ENCODE data around the gene URB1.
"Not testable (repeated sequence)": the region's sequence is repeated elsewhere in the genome, so short reads cannot be mapped to it uniquely, and the experiment has no call there.

Gene URB1

GRCh38 chr21:32278518-32279376, 114.1 kb downstream of the URB1 start, which contains the start of gene MIS18A:
MIS18A (minus strand) TSS chr21:32279049; CDS start chr21:32279014, 35 bp downstream.
- ChIA-PET POLR2A (interaction anchor here (0.5 to 0.6 kb wide), 2 partner anchors 33 to 1154 kb away, joined by 3 to 4 read pairs; no protein-coding TSS in a partner anchor), CTCF (no interaction called here)
- WGBS (ENCODE audit: insufficient coverage), result under 1% methylated on average over 38 of the region's 69 CpGs
- Histone ChIP-seq H3K4me1 (ENCODE audit: control extremely low read depth in 1 of 4, control insufficient read depth in 4 of 4, insufficient read depth in 4 of 4, low read length in 3 of 4) (peaks cover 3 to 25% (median 18%) of the 10 kb centered on the region in 4 experiments), H3K27me3 (replicated peaks in 2 of 5; ENCODE audit: control insufficient read depth in 4 of 5, insufficient read depth in 5 of 5, low read length in 4 of 5) (no peaks in the 10 kb centered on the region), H3K9me3 (ENCODE audit: control extremely low read depth in 1 of 5, control insufficient read depth in 4 of 5, insufficient read depth in 2 of 5, low read depth in 1 of 5, low read length in 4 of 5) (no peaks in the 10 kb centered on the region), H3K4me3 (ENCODE audit: control insufficient read depth in 1 of 7, extremely low read depth in 1 of 7, insufficient read depth in 4 of 7, low read depth in 2 of 7, low read length in 6 of 7) (peak within 1 kb of the TSS; percentile 83 to 96 (median 92)), H3K27ac (ENCODE audit: insufficient read depth in 1 of 2, low read depth in 1 of 2, low read length in 2 of 2, poor library complexity in 1 of 2, severe bottlenecking in 2 of 2) (peak within 1 kb of the TSS; percentile 29 to 83), H3K36me3 (ENCODE audit: control insufficient read depth in 4 of 4, insufficient read depth in 4 of 4, low read length in 3 of 4) (peaks cover 2 to 11% (median 5%) of the 10 kb centered on the region in 4 experiments)
- peak; percentile 92 to 95 (median 94) for DNase-seq

GRCh38 chr21:32278103-32278502, 114.7 kb downstream of the URB1 start:
- peak overlapping the region; percentile 83 to 96 (median 92) for H3K4me3 ChIP-seq (ENCODE audit: control insufficient read depth in 1 of 7, extremely low read depth in 1 of 7, insufficient read depth in 4 of 7, low read depth in 2 of 7, low read length in 6 of 7)
- ChIA-PET POLR2A (interaction anchor here (0.5 kb wide), 1 partner anchor 34 kb away, joined by 3 read pairs; no protein-coding TSS in a partner anchor), CTCF (no interaction called here)

GRCh38 chr21:32276671-32277070, 116.1 kb downstream of the URB1 start:
- no peak for DNase-seq
- WGBS (ENCODE audit: insufficient coverage), result no CpG with 5 or more reads among the region's 4 CpGs
- Histone ChIP-seq H3K9me3 (ENCODE audit: control extremely low read depth in 1 of 5, control insufficient read depth in 4 of 5, insufficient read depth in 2 of 5, low read depth in 1 of 5, low read length in 4 of 5) (no peaks in the 10 kb centered on the region), H3K36me3 (ENCODE audit: control insufficient read depth in 4 of 4, insufficient read depth in 4 of 4, low read length in 3 of 4) (peaks cover 4 to 22% (median 14%) of the 10 kb centered on the region in 4 experiments), H3K27me3 (replicated peaks in 2 of 5; ENCODE audit: control insufficient read depth in 4 of 5, insufficient read depth in 5 of 5, low read length in 4 of 5) (no peaks in the 10 kb centered on the region), H3K4me1 (ENCODE audit: control extremely low read depth in 1 of 4, control insufficient read depth in 4 of 4, insufficient read depth in 4 of 4, low read length in 3 of 4) (peaks cover 3 to 25% (median 18%) of the 10 kb centered on the region in 4 experiments), H3K27ac (ENCODE audit: insufficient read depth in 1 of 2, low read depth in 1 of 2, low read length in 2 of 2, poor library complexity in 1 of 2, severe bottlenecking in 2 of 2) (no peak overlapping the region), H3K4me3 (ENCODE audit: control insufficient read depth in 1 of 7, extremely low read depth in 1 of 7, insufficient read depth in 4 of 7, low read depth in 2 of 7, low read length in 6 of 7) (no peak overlapping the region)
- POLR2A ChIA-PET, result no interaction called here
- CTCF ChIA-PET, result interaction anchor here (2.1 kb wide), 1 partner anchor 14 kb away, joined by 5 read pairs; no protein-coding TSS in a partner anchor

More at GRCh38 chr21:32278103-32278502, 114.7 kb downstream of the URB1 start:
- DNase-seq, result peak; percentile 10 to 39 (median 33)
- Histone ChIP-seq H3K9me3 (ENCODE audit: control extremely low read depth in 1 of 5, control insufficient read depth in 4 of 5, insufficient read depth in 2 of 5, low read depth in 1 of 5, low read length in 4 of 5) (no peaks in the 10 kb centered on the region), H3K4me1 (ENCODE audit: control extremely low read depth in 1 of 4, control insufficient read depth in 4 of 4, insufficient read depth in 4 of 4, low read length in 3 of 4) (peaks cover 3 to 25% (median 18%) of the 10 kb centered on the region in 4 experiments), H3K27me3 (replicated peaks in 2 of 5; ENCODE audit: control insufficient read depth in 4 of 5, insufficient read depth in 5 of 5, low read length in 4 of 5) (no peaks in the 10 kb centered on the region), H3K27ac (ENCODE audit: insufficient read depth in 1 of 2, low read depth in 1 of 2, low read length in 2 of 2, poor library complexity in 1 of 2, severe bottlenecking in 2 of 2) (peak overlapping the region in 1 of 2 experiments; percentile 79), H3K36me3 (ENCODE audit: control insufficient read depth in 4 of 4, insufficient read depth in 4 of 4, low read length in 3 of 4) (peaks cover 2 to 13% (median 9%) of the 10 kb centered on the region in 4 experiments)
- WGBS (ENCODE audit: insufficient coverage), result 0% methylated on average over 4 of the region's 9 CpGs

DNA sequence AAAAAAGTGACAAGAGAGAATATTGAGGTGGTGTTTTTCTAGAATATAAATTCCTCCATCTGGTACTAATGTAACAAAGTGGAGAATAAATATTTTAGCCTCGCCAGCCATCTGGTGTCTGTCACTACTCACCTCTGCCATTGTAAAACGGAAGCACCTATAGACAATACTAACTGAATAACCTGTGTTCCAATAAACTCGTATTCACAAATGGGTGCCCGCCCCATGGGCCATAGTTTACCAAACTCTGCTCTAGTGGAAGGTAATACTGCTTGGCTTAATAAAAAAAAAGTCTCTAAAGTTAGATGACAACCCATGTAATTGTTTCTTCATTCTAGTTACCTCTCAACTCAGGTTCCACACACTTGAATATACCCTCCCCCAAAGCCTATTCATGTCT, 122.1 kb downstream of the URB1 start:
- no peak for DNase-seq
- Histone ChIP-seq H3K4me3 (ENCODE audit: control insufficient read depth in 1 of 7, extremely low read depth in 1 of 7, insufficient read depth in 4 of 7, low read depth in 2 of 7, low read length in 6 of 7) (no peak overlapping the region), H3K4me1 (ENCODE audit: control extremely low read depth in 1 of 4, control insufficient read depth in 4 of 4, insufficient read depth in 4 of 4, low read length in 3 of 4) (no peaks in the 10 kb centered on the region), H3K27me3 (replicated peaks in 2 of 5; ENCODE audit: control insufficient read depth in 4 of 5, insufficient read depth in 5 of 5, low read length in 4 of 5) (no peaks in the 10 kb centered on the region), H3K36me3 (ENCODE audit: control insufficient read depth in 4 of 4, insufficient read depth in 4 of 4, low read length in 3 of 4) (peaks cover 15 to 50% (median 37%) of the 10 kb centered on the region in 4 experiments), H3K27ac (ENCODE audit: insufficient read depth in 1 of 2, low read depth in 1 of 2, low read length in 2 of 2, poor library complexity in 1 of 2, severe bottlenecking in 2 of 2) (peak overlapping the region in 1 of 2 experiments; percentile 43), H3K9me3 (ENCODE audit: control extremely low read depth in 1 of 5, control insufficient read depth in 4 of 5, insufficient read depth in 2 of 5, low read depth in 1 of 5, low read length in 4 of 5) (no peaks in the 10 kb centered on the region)
- ChIA-PET CTCF (no interaction called here), POLR2A (no interaction called here)
- 80% methylated on average over 2 of the region's 4 CpGs for WGBS (ENCODE audit: insufficient coverage)

GRCh38 chr21:32265321-32265720, 127.5 kb downstream of the URB1 start:
- H3K27ac ChIP-seq (ENCODE audit: insufficient read depth in 1 of 2, low read depth in 1 of 2, low read length in 2 of 2, poor library complexity in 1 of 2, severe bottlenecking in 2 of 2); DNase-seq; H3K4me1 ChIP-seq (ENCODE audit: control extremely low read depth in 1 of 4, control insufficient read depth in 4 of 4, insufficient read depth in 4 of 4, low read length in 3 of 4); CTCF ChIA-PET; H3K27me3 ChIP-seq (replicated peaks in 2 of 5; ENCODE audit: control insufficient read depth in 4 of 5, insufficient read depth in 5 of 5, low read length in 4 of 5); H3K4me3 ChIP-seq (ENCODE audit: control insufficient read depth in 1 of 7, extremely low read depth in 1 of 7, insufficient read depth in 4 of 7, low read depth in 2 of 7, low read length in 6 of 7); H3K9me3 ChIP-seq (ENCODE audit: control extremely low read depth in 1 of 5, control insufficient read depth in 4 of 5, insufficient read depth in 2 of 5, low read depth in 1 of 5, low read length in 4 of 5); POLR2A ChIA-PET: not testable (repeated sequence)
- WGBS (ENCODE audit: insufficient coverage), result 100% methylated on average over 7 of the region's 23 CpGs
- peaks cover 9 to 27% (median 19%) of the 10 kb centered on the region in 4 experiments for H3K36me3 ChIP-seq (ENCODE audit: control insufficient read depth in 4 of 4, insufficient read depth in 4 of 4, low read length in 3 of 4)

DNA sequence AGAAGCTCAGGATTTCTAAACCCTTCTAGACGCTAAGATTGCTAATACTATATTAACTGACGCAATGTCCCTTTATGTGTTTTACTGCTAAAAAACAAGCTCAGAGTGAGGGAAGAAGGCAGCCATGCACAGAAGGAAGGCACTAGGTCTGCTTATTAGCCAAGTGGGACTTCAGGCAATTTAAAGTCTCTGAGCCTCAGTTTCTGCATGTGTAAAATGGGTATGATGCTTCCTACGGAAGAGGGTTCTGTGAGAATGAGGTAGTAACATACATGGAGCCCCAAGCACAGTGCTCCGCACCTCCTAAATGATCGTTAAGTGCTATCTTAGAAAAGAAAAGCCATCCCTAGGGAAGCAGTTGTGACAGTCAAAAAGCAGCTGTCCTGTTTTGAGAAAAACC, 130.9 kb downstream of the URB1 start:
- WGBS (ENCODE audit: insufficient coverage), result 96% methylated on average over 5 of the region's 5 CpGs

More for the DNA sequence above, 130.9 kb downstream of the URB1 start:
- Histone ChIP-seq H3K4me1 (ENCODE audit: control extremely low read depth in 1 of 4, control insufficient read depth in 4 of 4, insufficient read depth in 4 of 4, low read length in 3 of 4) (no peaks in the 10 kb centered on the region), H3K4me3 (ENCODE audit: control insufficient read depth in 1 of 7, extremely low read depth in 1 of 7, insufficient read depth in 4 of 7, low read depth in 2 of 7, low read length in 6 of 7) (no peak overlapping the region), H3K27ac (ENCODE audit: insufficient read depth in 1 of 2, low read depth in 1 of 2, low read length in 2 of 2, poor library complexity in 1 of 2, severe bottlenecking in 2 of 2) (no peak overlapping the region), H3K27me3 (replicated peaks in 2 of 5; ENCODE audit: control insufficient read depth in 4 of 5, insufficient read depth in 5 of 5, low read length in 4 of 5) (no peaks in the 10 kb centered on the region), H3K9me3 (ENCODE audit: control extremely low read depth in 1 of 5, control insufficient read depth in 4 of 5, insufficient read depth in 2 of 5, low read depth in 1 of 5, low read length in 4 of 5) (no peaks in the 10 kb centered on the region), H3K36me3 (ENCODE audit: control insufficient read depth in 4 of 4, insufficient read depth in 4 of 4, low read length in 3 of 4) (peaks cover 0 to 6% (median 3%) of the 10 kb centered on the region in 4 experiments)
- CTCF ChIA-PET, result interaction anchor here (1.0 to 2.1 kb wide), 2 partner anchors 15 to 396 kb away, joined by 3 to 5 read pairs; no protein-coding TSS in a partner anchor
- no peak for DNase-seq
- POLR2A ChIA-PET, result no interaction called here
